Muscle of arm (tissue), 12 donors: ENCODE data around the gene COL27A1. TPM values are rescaled to one million over a fixed set of nuclear protein-coding genes. Genes with fewer than 3 reads are reported as not detected.
"Not testable (repeated sequence)": the region's sequence is repeated elsewhere in the genome, so short reads cannot be mapped to it uniquely, and the experiment has no call there.

Experiments used
- DNase-seq: peaks from one replicate; pipeline ENCODE4 v3.0.0-alpha.2; 2013
- polyA plus RNA-seq, 12 donors: library from polyadenylated mRNA; unstranded; fragments of 120-200 nt; gene quantifications; one replicate each; pipeline ENCODE4 v1.2.1, GENCODE V29; 2013; ENCODE audit not compliant: insufficient read length in 12 of 12

COL27A1 gene
- polyA plus RNA-seq, 12 donors = 26.0 to 124 (median 34.1) TPM

DNA sequence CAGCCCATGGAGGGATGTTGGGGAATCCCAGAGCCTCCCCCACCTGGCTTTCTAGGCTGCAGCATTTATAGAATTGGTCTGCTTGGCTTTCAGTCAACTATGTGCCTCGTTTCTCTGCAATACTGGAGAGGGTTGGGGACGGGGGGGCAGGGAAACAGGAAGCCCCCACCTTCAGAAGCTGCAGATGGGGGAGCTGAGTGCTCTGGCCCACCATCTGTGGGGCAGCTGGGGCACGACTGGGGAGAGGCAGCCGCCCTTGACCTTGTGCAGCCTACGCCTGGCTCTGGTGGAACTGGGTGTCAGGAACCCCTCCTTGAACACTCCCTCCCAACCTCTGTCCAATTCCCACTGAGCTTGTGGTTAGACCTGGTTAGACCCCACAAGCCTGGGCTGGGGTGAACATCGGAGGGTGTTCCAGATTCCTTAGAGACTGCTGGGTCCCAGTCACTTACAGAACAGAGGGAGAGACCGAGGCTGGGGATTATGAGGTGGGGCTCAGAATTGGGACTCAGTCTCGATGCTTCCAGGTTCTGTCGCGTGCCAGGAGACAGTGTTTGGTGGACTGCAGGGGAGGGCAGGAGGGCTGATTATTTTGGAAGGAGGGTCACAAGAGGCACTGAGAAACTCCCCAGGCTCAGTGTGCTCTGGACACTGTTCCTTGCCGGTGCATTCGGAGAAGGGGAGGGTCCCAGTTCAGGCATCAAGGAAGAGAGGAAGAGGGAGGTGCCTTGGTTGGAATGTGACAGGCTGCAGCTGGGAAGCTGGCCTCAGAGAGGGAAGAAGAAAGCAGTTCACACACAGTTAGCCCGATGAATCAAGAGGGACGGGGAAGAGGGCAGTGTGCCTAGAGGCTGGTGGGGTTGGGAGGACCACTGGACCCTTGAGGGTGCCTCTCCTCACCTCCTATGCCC lies 25.6 kb downstream of the COL27A1 start:
- DNase-seq = peak; percentile 64

DNA sequence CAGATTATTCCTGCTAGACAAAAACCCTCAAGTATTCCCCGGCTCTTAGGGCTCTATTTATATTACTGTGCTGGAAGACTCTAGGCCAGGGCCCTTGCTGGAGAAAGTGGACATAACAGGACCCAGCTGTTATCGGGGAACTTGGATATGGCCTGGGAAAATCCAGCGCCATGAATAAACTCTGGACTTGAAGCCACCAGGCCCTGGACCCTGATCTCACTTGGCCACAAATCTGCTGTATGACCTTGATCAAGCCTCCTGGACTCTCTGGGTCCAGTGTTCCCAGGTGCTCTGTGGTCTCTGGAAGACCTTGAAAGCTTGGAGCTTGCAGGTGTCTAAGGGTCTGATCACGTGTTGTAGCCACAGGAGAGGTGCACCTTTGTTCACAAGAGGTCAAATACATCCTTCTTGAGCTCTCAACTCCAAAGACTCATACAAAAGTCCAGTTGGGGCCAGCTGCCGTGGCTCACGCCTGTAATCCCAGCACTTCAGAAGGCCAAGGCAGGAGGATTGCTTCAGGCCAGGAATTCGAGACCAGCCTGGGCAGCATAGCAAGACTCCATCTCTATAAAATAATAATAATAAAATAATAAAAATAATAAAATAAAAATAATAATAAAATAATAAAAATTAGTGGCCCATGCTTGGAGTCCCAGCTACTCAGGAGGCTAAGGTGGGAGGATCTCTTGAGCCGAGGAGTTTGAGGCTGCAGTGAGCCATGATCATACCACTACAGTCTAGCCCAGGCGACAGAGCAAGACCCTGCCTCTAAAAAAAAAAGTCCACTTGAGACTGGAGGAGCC lies 26.5 kb downstream of the COL27A1 start:
- DNase-seq = no peak

- no peak for DNase-seq
Observed at GRCh38 chr9:114183006-114183405, 27.7 kb downstream of the COL27A1 start.

DNA sequence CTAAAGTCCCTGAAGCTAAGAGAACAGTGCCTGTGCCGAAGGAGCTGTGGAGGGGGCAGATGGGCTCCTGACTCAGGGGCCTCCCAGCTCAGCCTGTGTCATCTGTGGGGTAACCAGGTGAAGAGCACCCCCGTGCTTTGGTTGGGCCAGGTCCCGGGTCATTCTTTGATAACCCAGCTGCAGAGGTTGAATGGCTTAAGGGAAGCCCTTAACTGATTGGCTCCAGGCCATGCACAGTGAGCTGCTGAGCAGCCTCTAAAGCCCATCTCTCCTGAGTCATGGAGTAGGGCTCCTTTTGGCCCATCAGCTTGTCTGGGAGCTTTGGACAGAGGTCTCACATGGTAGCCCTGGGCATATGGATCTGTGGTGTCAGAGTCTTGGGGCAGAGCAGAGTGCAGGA lies 28.7 kb downstream of the COL27A1 start:
- DNase-seq = no peak

- no peak for DNase-seq
Observed at GRCh38 chr9:114184866-114185265, 29.5 kb downstream of the COL27A1 start.

DNA sequence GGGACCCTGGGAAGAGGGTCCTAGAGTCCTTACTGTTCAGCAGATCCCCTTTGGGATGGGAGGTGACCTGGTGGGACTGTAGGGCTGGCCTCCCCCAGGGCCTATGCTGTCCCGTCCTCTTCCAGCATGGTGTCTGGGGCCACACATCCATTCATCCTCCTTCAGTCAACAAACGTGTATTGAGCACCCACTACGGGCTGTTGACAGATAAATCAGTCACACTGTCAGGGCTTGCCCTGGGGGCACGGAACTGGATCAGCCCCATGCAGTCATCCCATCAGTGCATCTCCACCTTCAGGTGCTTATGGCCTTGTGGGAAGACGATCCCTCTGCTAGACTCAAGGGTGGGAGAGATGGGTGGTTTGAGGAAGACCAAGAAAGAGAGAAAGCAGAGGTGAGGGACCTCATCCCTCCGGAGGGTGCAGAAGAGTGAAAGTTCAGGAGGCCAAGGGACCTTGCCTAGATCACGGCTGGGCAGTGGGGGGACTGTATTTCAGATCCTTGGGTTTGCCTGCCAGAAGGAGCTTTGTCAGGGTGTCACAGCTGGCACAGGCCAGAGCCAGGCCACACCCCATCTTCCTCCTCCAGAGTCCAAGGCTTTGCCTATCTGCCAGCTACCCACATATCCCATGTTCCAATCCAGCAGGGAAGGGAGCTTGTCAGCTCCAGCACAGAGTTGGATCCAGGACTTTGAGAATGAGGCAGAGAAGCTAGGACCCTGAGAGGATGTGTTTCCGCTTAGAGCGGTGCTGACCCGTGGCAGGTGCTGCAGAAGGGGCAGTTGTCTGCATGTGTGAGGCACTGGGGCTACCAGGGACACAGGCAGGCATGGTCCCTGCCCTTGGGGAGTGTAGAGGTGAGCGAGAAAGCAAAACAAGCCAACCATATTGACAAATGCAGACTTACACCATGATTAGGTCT lies 30.5 kb downstream of the COL27A1 start:
- no peak for DNase-seq

GRCh38 chr9:114186605-114187289 lies 31.4 kb downstream of the COL27A1 start:
- no peak for DNase-seq

- DNase-seq = no peak
Observed at GRCh38 chr9:114187827-114188226, 32.5 kb downstream of the COL27A1 start.

GRCh38 chr9:114189823-114190562 lies 34.7 kb downstream of the COL27A1 start:
- DNase-seq = no peak

DNA sequence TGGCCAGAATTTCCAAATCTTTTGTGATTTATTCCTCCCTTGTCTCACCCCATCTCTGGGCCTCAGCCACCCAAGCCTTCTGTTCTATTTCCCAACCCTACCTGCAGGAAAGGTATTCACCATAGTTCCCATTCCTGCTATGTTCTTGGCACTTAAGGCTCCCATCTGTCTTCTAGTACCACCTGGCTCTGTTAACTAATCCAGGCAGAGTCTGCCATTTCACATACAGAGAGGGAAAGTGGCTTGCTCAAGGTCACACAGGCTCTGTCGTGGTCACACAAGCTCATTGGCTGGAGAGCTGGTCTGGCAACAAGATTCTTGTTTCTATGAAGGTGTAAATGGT lies 35.2 kb downstream of the COL27A1 start:
- no peak for DNase-seq

DNA sequence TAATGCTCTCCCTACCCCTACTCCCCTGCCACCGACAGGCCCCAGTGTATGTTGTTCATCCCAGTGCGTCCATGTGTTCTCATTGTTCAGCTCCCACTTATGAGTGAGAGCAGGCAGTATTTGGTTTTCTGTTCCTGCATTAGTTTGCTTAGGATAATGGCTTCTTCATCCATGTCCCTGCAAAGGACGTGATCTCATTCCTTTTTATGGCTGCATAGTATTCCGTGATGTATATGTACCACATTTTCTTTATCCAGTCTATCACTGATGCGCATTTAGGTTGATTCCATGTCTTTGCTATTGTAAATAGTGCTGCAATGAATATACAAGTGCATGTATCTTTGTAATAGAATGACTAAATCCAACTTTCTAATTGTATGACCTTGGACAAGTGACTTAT lies 36.1 kb downstream of the COL27A1 start:
- not testable (repeated sequence) for DNase-seq

GRCh38 chr9:114192539-114192938 lies 37.2 kb downstream of the COL27A1 start:
- no peak for DNase-seq

DNA sequence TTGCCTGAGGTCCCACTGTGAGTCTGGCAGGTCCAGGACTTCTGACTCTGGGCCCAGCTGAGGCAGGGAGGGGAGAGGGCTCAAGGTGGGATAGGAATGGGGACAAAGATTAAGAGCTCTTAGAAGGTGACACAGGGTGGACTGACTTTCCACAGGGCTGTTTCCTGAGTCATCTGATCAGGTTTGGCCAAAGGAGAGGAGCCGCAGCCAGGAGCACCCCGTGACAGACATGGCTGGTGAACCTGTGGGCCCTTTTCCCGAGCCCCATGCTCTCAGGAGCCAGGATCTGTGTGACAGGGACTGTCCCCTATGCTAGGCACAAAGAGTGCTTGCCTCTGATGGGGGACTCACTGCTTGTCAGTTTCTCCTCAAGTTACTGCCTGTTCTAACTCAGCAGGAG lies 37.8 kb downstream of the COL27A1 start:
- DNase-seq = no peak

DNA sequence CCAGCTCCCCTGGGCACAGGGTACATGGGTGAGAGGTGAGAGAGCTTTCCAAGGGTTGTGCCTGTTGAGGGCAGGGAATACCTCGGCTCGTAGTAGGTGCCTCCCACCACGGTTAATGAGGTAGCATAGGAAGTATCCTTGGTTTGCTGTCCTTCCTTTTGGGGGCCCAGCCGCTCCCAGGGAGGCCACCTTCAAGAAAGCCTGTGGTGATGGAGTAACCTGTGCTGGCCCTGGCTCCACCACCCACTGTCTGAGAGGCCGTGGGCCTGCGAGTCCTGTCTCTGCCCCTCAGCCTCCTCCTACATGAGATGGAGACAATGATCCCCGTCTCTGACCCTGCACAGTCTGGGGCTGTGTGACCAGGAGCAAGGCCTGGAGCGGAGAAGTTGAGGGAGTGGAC lies 40.8 kb downstream of the COL27A1 start:
- DNase-seq = no peak

DNA sequence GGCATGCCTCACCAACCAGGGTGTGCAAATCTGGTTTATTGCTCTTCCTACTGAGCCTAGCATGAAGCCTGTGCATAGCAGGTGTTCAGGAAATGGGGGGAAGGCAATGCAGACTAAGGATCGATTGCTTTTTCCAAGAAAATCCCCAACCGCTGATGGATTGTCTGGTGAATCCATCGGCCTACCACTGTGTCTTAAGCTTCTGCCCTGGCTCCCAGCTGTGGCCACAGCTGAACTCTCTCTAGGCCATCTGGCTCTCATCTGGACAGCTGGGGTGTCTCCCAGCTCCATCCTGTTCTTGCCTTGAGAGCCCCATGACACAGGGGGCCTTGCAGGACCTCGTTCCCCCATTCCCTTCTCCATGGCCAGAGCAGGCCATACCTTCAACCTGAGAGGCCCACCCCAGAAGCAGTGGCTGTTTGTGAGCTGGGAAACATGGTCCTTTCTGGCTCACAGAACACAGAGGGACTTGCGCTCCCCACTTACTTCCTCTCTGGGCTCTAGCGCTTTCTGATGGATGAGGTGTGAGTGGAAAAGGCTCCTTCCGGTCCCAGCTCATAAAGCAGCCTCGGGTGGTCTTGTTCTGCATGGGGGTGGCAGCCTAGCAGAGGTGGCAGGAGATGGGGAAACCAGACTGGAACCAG lies 41.8 kb downstream of the COL27A1 start:
- DNase-seq = no peak

- no peak for DNase-seq
Observed at GRCh38 chr9:114198249-114199040, 43.1 kb downstream of the COL27A1 start.

- DNase-seq = no peak
Observed at GRCh38 chr9:114200721-114201300, 45.5 kb downstream of the COL27A1 start.

- DNase-seq = no peak
Observed at GRCh38 chr9:114202396-114202795, 47.1 kb downstream of the COL27A1 start.

DNA sequence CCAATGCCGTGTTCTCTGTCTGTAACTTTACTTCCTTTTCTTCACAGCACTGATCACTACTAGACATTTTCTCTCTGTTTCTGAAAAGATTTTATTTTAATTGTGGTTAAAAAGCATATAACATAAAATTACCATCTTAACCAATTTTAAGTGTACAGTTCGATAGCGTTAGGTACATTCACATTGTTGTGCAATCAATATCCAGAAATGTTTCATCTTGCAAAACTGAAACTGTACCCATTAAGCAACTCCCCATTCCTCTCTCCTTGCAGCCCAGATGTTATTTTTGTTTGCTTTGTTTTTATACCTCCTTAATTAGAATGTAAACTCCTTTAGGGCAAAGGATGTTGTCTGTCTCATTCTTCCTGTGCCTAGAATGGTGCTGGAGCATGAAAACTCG lies 47.5 kb downstream of the COL27A1 start:
- DNase-seq = no peak
